Stomach (tissue), 4 donors: ENCODE data around the gene ZNF415.

Experiments
- CTCF ChIP-seq, 7 experiments: fragments of 450-650 bp in 4 of 7; fragments of 200-600 bp in 3 of 7; sonication (generic) in 3 of 7; IDR thresholded peaks; one replicate each; pipeline ENCODE4 v1.5.1; 2016 to 2019; ENCODE audit warnings: antibody characterized with exemption in 7 of 7, control low read depth in 2 of 7, mild to moderate bottlenecking in 1 of 7
- EP300 ChIP-seq: sonication (generic); formaldehyde crosslinking; IDR thresholded peaks from one replicate; pipeline ENCODE4 v1.6.1; 2017; ENCODE audit warnings: antibody characterized with exemption
- POLR2A ChIP-seq, 4 donors: fragments of 450-650 bp; IDR thresholded peaks; one replicate each; pipeline ENCODE4 v1.6.1; 2016; ENCODE audit warnings: antibody characterized with exemption in 4 of 4, control low read depth in 2 of 4, mild to moderate bottlenecking in 1 of 4, moderate library complexity in 1 of 4
- POLR2AphosphoS5 ChIP-seq, 3 donors: sonication (generic); formaldehyde crosslinking; IDR thresholded peaks; one replicate each; pipeline ENCODE4 v1.6.1; 2016; ENCODE audit warnings: antibody characterized with exemption in 3 of 3

GRCh38 chr19:53102206-53102755 is 30.4 kb downstream of the ZNF415 start:
- TF ChIP-seq CTCF (IDR thresholded peaks at IDR 0.05) (no peak), POLR2AphosphoS5 (IDR thresholded peaks at IDR 0.05) (no peak), POLR2A (IDR thresholded peaks at IDR 0.05) (no peak), EP300 (no peak)
